Progenitor cell of endocrine pancreas (in vitro differentiated cells): ENCODE measurements around the gene BBS2. TPM values are rescaled to one million over a fixed set of nuclear protein-coding genes. Genes with fewer than 3 reads are reported as not detected.

Source experiments
- DNase-seq: peaks from one replicate; pipeline ENCODE4 v3.0.0; 2021; ENCODE audit warnings: low spot score; ENCODE audit not compliant: unreplicated experiment
- H3K27ac Mint-ChIP-seq: 2 replicates; pipeline ENCODE4 v1.8.0; 2021; ENCODE audit warnings: mild to moderate bottlenecking, moderate library complexity, mixed read lengths
- H3K27me3 Mint-ChIP-seq: 2 replicates; pipeline ENCODE4 v1.8.0; 2021; ENCODE audit warnings: mixed read lengths
- H3K36me3 Mint-ChIP-seq: 2 replicates; pipeline ENCODE4 v1.8.0; 2022; ENCODE audit warnings: mixed read lengths; ENCODE audit not compliant: insufficient read depth
- H3K4me1 Mint-ChIP-seq: 2 replicates; pipeline ENCODE4 v1.8.0; 2021; ENCODE audit warnings: low read depth, mixed read lengths
- H3K4me3 Mint-ChIP-seq: 2 replicates; pipeline ENCODE4 v1.8.0; 2021; ENCODE audit warnings: low read depth, mild to moderate bottlenecking, moderate library complexity, mixed read lengths
- H3K9me3 Mint-ChIP-seq: 2 replicates; pipeline ENCODE4 v1.8.0; 2021; ENCODE audit warnings: low read depth, mixed read lengths
- CTCF ChIP-seq: fragments of 200-600 bp; sonication (generic); IDR thresholded peaks from one replicate; pipeline ENCODE4 v1.5.0; 2021; ENCODE audit warnings: antibody characterized with exemption, mild to moderate bottlenecking; ENCODE audit not compliant: unreplicated experiment
- total RNA-seq: library from RNA; stranded (reverse); gene quantifications from 2 replicates; pipeline ENCODE4 v1.2.1, GENCODE V29; 2021

The BBS2 gene
- total RNA-seq, 1 donor from 2014 or later = 52.3 TPM

GRCh38 chr16:56549161-56549560, 29.3 kb upstream of the BBS2 start:
- Mint-ChIP-seq H3K4me3 (no peak overlapping the region), H3K27ac (no peak overlapping the region), H3K27me3 (peaks cover 20% of the 10 kb centered on the region), H3K9me3 (no peaks in the 10 kb centered on the region), H3K4me1 (no peaks in the 10 kb centered on the region), H3K36me3 (no peaks in the 10 kb centered on the region)
- DNase-seq = no peak
- no peak for TF ChIP-seq CTCF

- no peak for TF ChIP-seq CTCF
- DNase-seq = no peak
- Mint-ChIP-seq H3K27me3 (peaks cover 12% of the 10 kb centered on the region), H3K4me1 (no peaks in the 10 kb centered on the region), H3K36me3 (no peaks in the 10 kb centered on the region), H3K4me3 (no peak overlapping the region), H3K27ac (no peak overlapping the region), H3K9me3 (no peaks in the 10 kb centered on the region)
Observed at GRCh38 chr16:56547949-56548567, 28.2 kb upstream of the BBS2 start.

- DNase-seq = no peak
- Mint-ChIP-seq H3K27ac (no peak overlapping the region), H3K4me1 (no peaks in the 10 kb centered on the region), H3K36me3 (no peaks in the 10 kb centered on the region), H3K27me3 (peaks cover 12% of the 10 kb centered on the region), H3K4me3 (no peak overlapping the region), H3K9me3 (no peaks in the 10 kb centered on the region)
- no peak for TF ChIP-seq CTCF
Observed at GRCh38 chr16:56547120-56547948, 27.5 kb upstream of the BBS2 start.

GRCh38 chr16:56542039-56542438, 22.2 kb upstream of the BBS2 start:
- no peak for TF ChIP-seq CTCF
- no peak overlapping the region for H3K27ac Mint-ChIP-seq
- H3K4me1 Mint-ChIP-seq = no peaks in the 10 kb centered on the region
- H3K27me3 Mint-ChIP-seq = peaks cover 8% of the 10 kb centered on the region
- H3K4me3 Mint-ChIP-seq = no peak overlapping the region
- no peak for DNase-seq
- no peaks in the 10 kb centered on the region for H3K36me3 Mint-ChIP-seq
- H3K9me3 Mint-ChIP-seq = no peaks in the 10 kb centered on the region

GRCh38 chr16:56539656-56540055, 19.8 kb upstream of the BBS2 start:
- H3K4me1 Mint-ChIP-seq = no peaks in the 10 kb centered on the region
- TF ChIP-seq CTCF = no peak
- no peaks in the 10 kb centered on the region for H3K36me3 Mint-ChIP-seq
- H3K27me3 Mint-ChIP-seq = peaks cover 20% of the 10 kb centered on the region
- no peak overlapping the region for H3K27ac Mint-ChIP-seq
- no peaks in the 10 kb centered on the region for H3K9me3 Mint-ChIP-seq
- DNase-seq = no peak
- no peak overlapping the region for H3K4me3 Mint-ChIP-seq
